K562 (cell line): ENCODE measurements around the gene TARBP1. TPM values are rescaled to one million over a fixed set of nuclear protein-coding genes. Genes with fewer than 3 reads are reported as not detected.

Experiments used
- BRF1 ChIP-seq: IDR thresholded peaks from 3 replicates; pipeline ENCODE4 v1.6.1; 2011; ENCODE audit warnings: borderline replicate concordance, mild to moderate bottlenecking; ENCODE audit not compliant: insufficient read length; ENCODE audit errors: extremely low read depth
- CAMTA2 ChIP-seq: fragments of 250-450 bp; sonication (Bioruptor Pico); conservative IDR thresholded peaks from 2 replicates; pipeline ENCODE4 v1.5.1; 2022
- ELF4 ChIP-seq: fragments of 450-650 bp; formaldehyde crosslinking; IDR thresholded peaks from 2 replicates; pipeline ENCODE4 v1.4.0; 2022; ENCODE audit warnings: missing genetic modification characterization
- EP300 ChIP-seq: IDR thresholded peaks from 2 replicates; pipeline ENCODE4 v1.6.1; 2012; ENCODE audit warnings: low read length, improper control_type of control experiment
- IFI16 ChIP-seq: fragments of 250-450 bp; sonication (Bioruptor Pico); IDR thresholded peaks from 2 replicates; pipeline ENCODE4 v2.1.2; 2022; ENCODE audit warnings: mild to moderate bottlenecking, inconsistent platforms
- NFATC3 ChIP-seq: fragments of 450-650 bp; IDR thresholded peaks from 2 replicates; pipeline ENCODE4 v1.6.1; 2017; ENCODE audit warnings: mild to moderate bottlenecking
- PTRF ChIP-seq: fragments of 450-650 bp; IDR thresholded peaks from 2 replicates; pipeline ENCODE4 v1.6.1; 2016; ENCODE audit warnings: mild to moderate bottlenecking, missing genetic modification characterization, missing compliant biosample characterization
- PURB ChIP-seq: sonication (generic); formaldehyde crosslinking; IDR thresholded peaks from 2 replicates; pipeline ENCODE4 v1.9.0; 2021; ENCODE audit warnings: low read depth, mild to moderate bottlenecking, missing genetic modification reagents
- RCOR1 ChIP-seq, 2 experiments: IDR thresholded peaks; 2 replicates each; pipeline ENCODE4 v1.6.1; 2012; ENCODE audit warnings: low read depth in 2 of 2, low read length in 2 of 2, borderline replicate concordance in 1 of 2, improper control_type of control experiment in 1 of 2
- RFX5 ChIP-seq: IDR thresholded peaks from 2 replicates; pipeline ENCODE4 v1.6.1; 2011; ENCODE audit warnings: low read depth, mild to moderate bottlenecking, improper control_type of control experiment, low read length
- SNRNP70 ChIP-seq: fragments of 200-400 bp; formaldehyde crosslinking; optimal IDR thresholded peaks from 2 replicates; pipeline ENCODE3; 2017; ENCODE audit warnings: low read depth, low read length
- TAF9B ChIP-seq: fragments of 450-650 bp; IDR thresholded peaks from 2 replicates; pipeline ENCODE4 v1.6.1; 2018; ENCODE audit warnings: mild to moderate bottlenecking; ENCODE audit not compliant: partially characterized antibody
- ZBED1 ChIP-seq: IDR thresholded peaks from 2 replicates; pipeline ENCODE4 v1.6.1; 2014
- ZC3H11A ChIP-seq: IDR thresholded peaks from 2 replicates; pipeline ENCODE4 v1.6.1; 2012; ENCODE audit warnings: low read depth, low read length, improper control_type of control experiment
- ZNF551 ChIP-seq: fragments of 250-450 bp; sonication (Bioruptor Pico); IDR thresholded peaks from 2 replicates; pipeline ENCODE4 v1.5.0; 2021; ENCODE audit warnings: mild to moderate bottlenecking, moderate library complexity
- ZSCAN29 ChIP-seq: fragments of 450-650 bp; IDR thresholded peaks from 2 replicates; pipeline ENCODE4 v1.6.1; 2017
- polyA plus RNA-seq, 8 experiments: library from polyadenylated mRNA; depleted of rRNA in 4 of 8; stranded (reverse) in 5 of 8; unstranded in 3 of 8; fragments of >200 nt; fragmentation: Nextera tagmentation in 2 of 8; fragmentation: Illumina TruSeq in 1 of 8; extraction: Ambion mirVana in 2 of 8; extraction: Trizol in 1 of 8; gene quantifications; 2 replicates each; pipeline versions ENCODE4 v1.2.1 to v1.2.3, GENCODE V29; 2011 to 2014; ENCODE audit warnings: inconsistent platforms in 1 of 8, missing spikeins in 1 of 8
- total RNA-seq, 7 experiments: library from RNA; depleted of rRNA in 6 of 7; stranded (reverse); fragments of >200 nt in 6 of 7; fragmentation: Illumina TruSeq in 2 of 7; extraction: Trizol in 2 of 7; gene quantifications; 2 replicates each; pipeline versions ENCODE4 v1.2.1 to v1.2.3, GENCODE V29; 2011 to 2021; ENCODE audit warnings: low replicate concordance in 1 of 7
- TF ChIP-seq, protein P1 (sequence below): sonication (generic); formaldehyde crosslinking; IDR thresholded peaks from 2 replicates; pipeline ENCODE4 v1.8.1; 2023; ENCODE audit warnings: missing genetic modification reagents, mild to moderate bottlenecking, borderline replicate concordance
- TF ChIP-seq, protein P2 (sequence below): fragments of 250-450 bp; sonication (Bioruptor Pico); IDR thresholded peaks from 2 replicates; pipeline ENCODE4 v1.8.0; 2021; ENCODE audit warnings: moderate library complexity, mild to moderate bottlenecking, inconsistent platforms
- TF ChIP-seq, protein P3 (sequence below): sonication (generic); formaldehyde crosslinking; IDR thresholded peaks from 2 replicates; pipeline ENCODE4 v1.9.0; 2022; ENCODE audit warnings: mild to moderate bottlenecking, missing genetic modification reagents
- TF ChIP-seq, protein P4 (sequence below), 2 experiments: fragments of 450-650 bp in 1 of 2; sonication (generic) in 1 of 2; formaldehyde crosslinking in 1 of 2; IDR thresholded peaks in 1 of 2; conservative IDR thresholded peaks in 1 of 2; 2 replicates each; pipeline versions ENCODE4 v1.6.1 to v1.8.1; 2016 to 2023; ENCODE audit warnings: mild to moderate bottlenecking in 2 of 2, moderate library complexity in 2 of 2, inconsistent platforms in 1 of 2, missing genetic modification reagents in 1 of 2
- TF ChIP-seq, protein P5 (sequence below): fragments of 450-650 bp; IDR thresholded peaks from 2 replicates; pipeline ENCODE4 v1.6.1; 2016; ENCODE audit warnings: borderline replicate concordance

TARBP1 gene
- total and polyA plus RNA-seq, 9 of the 15 experiments (the other 6 are each of a cell fraction or from before 2014, with no cell fraction given), result 8.8 to 48.0 (median 22.9) TPM

DNA sequence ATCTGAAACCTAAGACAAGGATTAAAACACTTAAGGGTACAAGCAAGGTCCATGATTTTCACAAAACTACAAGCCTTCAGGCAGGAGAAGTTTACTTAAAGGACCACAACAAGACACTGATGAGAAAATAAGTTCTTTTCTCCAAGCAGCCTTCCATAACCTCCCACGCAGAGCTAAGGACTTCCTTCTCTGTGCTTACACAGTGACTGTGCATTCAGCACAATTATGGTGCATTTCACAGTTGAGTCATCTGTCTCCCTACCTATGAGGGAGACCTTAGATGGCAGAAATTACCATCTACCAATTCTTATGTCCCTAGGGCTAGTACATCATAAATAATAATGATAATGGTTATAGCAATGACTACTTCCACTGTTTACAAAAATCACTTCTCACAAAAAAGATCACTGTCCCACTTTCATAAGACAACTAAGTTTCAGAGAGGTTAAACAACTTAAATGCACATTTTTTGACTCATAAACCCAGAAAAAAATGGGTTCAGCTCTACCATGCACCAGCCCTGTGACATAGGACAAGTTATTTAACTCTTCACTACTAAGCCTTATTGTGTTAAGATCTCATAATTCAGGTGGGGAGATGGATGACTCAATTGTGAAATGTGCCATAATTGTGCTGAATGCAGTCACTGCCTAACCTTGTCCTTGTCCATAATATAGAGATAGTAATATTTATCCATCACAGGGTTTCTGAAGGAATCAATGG, 45.3 kb downstream of the TARBP1 start (continued):
- TF ChIP-seq TAF9B (no peak), ZBED1 (no peak), ELF4 (CRISPR knock-in tag) (no peak), ZNF551 (CRISPR knock-in tag) (no peak), PURB (CRISPR knock-in tag) (no peak), BRF1 (no peak), ZSCAN29 (no peak), CAMTA2 (CRISPR knock-in tag) (no peak), ZC3H11A (no peak), PTRF (tag) (no peak), EP300 (peak; percentile 47; the same call in 1 of the 2 replicates), NFATC3 (no peak), IFI16 (CRISPR knock-in tag) (no peak), RCOR1 (IDR thresholded peaks at IDR 0.05; ENCODE audit: borderline replicate concordance in 1 of 2, low read depth in 2 of 2, low read length in 2 of 2) (peak in 1 of 2 experiments; percentile 70; a peak in 1 of 4 replicates), SNRNP70 (no peak), RFX5 (no peak)
- TF ChIP-seq, protein P1, sequence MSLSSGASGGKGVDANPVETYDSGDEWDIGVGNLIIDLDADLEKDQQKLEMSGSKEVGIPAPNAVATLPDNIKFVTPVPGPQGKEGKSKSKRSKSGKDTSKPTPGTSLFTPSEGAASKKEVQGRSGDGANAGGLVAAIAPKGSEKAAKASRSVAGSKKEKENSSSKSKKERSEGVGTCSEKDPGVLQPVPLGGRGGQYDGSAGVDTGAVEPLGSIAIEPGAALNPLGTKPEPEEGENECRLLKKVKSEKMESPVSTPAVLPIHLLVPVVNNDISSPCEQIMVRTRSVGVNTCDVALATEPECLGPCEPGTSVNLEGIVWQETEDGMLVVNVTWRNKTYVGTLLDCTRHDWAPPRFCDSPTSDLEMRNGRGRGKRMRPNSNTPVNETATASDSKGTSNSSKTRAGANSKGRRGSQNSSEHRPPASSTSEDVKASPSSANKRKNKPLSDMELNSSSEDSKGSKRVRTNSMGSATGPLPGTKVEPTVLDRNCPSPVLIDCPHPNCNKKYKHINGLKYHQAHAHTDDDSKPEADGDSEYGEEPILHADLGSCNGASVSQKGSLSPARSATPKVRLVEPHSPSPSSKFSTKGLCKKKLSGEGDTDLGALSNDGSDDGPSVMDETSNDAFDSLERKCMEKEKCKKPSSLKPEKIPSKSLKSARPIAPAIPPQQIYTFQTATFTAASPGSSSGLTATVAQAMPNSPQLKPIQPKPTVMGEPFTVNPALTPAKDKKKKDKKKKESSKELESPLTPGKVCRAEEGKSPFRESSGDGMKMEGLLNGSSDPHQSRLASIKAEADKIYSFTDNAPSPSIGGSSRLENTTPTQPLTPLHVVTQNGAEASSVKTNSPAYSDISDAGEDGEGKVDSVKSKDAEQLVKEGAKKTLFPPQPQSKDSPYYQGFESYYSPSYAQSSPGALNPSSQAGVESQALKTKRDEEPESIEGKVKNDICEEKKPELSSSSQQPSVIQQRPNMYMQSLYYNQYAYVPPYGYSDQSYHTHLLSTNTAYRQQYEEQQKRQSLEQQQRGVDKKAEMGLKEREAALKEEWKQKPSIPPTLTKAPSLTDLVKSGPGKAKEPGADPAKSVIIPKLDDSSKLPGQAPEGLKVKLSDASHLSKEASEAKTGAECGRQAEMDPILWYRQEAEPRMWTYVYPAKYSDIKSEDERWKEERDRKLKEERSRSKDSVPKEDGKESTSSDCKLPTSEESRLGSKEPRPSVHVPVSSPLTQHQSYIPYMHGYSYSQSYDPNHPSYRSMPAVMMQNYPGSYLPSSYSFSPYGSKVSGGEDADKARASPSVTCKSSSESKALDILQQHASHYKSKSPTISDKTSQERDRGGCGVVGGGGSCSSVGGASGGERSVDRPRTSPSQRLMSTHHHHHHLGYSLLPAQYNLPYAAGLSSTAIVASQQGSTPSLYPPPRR, result no peak
- TF ChIP-seq, protein P2, sequence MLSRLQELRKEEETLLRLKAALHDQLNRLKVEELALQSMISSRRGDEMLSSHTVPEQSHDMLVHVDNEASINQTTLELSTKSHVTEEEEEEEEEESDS (CRISPR knock-in tag), result no peak
- TF ChIP-seq, protein P3, sequence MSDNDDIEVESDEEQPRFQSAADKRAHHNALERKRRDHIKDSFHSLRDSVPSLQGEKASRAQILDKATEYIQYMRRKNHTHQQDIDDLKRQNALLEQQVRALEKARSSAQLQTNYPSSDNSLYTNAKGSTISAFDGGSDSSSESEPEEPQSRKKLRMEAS, result no peak
- TF ChIP-seq, protein P4, sequence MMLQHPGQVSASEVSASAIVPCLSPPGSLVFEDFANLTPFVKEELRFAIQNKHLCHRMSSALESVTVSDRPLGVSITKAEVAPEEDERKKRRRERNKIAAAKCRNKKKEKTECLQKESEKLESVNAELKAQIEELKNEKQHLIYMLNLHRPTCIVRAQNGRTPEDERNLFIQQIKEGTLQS (IDR thresholded peaks at IDR 0.05), result peak; percentile 79
- TF ChIP-seq, protein P4 (CRISPR knock-in tag; conservative IDR thresholded peaks at IDR 0.05), result 0 out of 2 replicates have a peak, but pooled peaks have one; percentile 31
- TF ChIP-seq, protein P5, sequence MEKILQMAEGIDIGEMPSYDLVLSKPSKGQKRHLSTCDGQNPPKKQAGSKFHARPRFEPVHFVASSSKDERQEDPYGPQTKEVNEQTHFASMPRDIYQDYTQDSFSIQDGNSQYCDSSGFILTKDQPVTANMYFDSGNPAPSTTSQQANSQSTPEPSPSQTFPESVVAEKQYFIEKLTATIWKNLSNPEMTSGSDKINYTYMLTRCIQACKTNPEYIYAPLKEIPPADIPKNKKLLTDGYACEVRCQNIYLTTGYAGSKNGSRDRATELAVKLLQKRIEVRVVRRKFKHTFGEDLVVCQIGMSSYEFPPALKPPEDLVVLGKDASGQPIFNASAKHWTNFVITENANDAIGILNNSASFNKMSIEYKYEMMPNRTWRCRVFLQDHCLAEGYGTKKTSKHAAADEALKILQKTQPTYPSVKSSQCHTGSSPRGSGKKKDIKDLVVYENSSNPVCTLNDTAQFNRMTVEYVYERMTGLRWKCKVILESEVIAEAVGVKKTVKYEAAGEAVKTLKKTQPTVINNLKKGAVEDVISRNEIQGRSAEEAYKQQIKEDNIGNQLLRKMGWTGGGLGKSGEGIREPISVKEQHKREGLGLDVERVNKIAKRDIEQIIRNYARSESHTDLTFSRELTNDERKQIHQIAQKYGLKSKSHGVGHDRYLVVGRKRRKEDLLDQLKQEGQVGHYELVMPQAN, result no peak
